DND-41 (cell line): ENCODE measurements around the gene KCNQ5.

Experiments
- EZH2 ChIP-seq: IDR thresholded peaks from 3 replicates; pipeline ENCODE4 v1.6.1; 2012; ENCODE audit warnings: borderline replicate concordance, low read depth, mild to moderate bottlenecking, moderate library complexity, low read length, inconsistent platforms; ENCODE audit not compliant: severe bottlenecking
- TF ChIP-seq, protein P1 (sequence below): IDR thresholded peaks from 2 replicates; pipeline ENCODE4 v1.5.1; 2012; ENCODE audit warnings: borderline replicate concordance, low read length, moderate library complexity, mild to moderate bottlenecking; ENCODE audit not compliant: poor library complexity, severe bottlenecking; ENCODE audit errors: extremely low read depth

DNA sequence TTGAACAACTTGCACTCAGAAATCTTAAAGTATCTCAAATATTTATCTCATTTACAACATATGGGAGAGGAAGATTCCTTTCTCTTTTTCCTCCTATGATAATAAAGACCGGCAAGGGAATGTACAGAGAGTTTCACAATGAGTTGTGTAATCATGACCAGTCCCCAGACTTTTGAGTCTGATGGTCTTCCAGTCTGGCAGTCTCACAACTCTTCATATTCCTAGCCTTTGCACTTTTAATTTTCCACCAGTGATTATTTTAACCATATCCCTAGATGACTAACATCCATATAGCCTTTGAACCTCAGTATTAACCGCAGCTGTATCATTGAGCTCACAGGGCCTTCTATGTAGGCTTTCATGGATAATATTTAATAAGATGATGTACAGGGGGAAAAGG, 324.9 kb downstream of the KCNQ5 start:
- TF ChIP-seq, protein P1, sequence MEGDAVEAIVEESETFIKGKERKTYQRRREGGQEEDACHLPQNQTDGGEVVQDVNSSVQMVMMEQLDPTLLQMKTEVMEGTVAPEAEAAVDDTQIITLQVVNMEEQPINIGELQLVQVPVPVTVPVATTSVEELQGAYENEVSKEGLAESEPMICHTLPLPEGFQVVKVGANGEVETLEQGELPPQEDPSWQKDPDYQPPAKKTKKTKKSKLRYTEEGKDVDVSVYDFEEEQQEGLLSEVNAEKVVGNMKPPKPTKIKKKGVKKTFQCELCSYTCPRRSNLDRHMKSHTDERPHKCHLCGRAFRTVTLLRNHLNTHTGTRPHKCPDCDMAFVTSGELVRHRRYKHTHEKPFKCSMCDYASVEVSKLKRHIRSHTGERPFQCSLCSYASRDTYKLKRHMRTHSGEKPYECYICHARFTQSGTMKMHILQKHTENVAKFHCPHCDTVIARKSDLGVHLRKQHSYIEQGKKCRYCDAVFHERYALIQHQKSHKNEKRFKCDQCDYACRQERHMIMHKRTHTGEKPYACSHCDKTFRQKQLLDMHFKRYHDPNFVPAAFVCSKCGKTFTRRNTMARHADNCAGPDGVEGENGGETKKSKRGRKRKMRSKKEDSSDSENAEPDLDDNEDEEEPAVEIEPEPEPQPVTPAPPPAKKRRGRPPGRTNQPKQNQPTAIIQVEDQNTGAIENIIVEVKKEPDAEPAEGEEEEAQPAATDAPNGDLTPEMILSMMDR: no peak
- TF ChIP-seq EZH2: no peak
